Jurkat, Clone E6-1 (cell line): Measurements from ENCODE around the gene SMYD3.
"Not testable (repeated sequence)": the region's sequence is repeated elsewhere in the genome, so short reads cannot be mapped to it uniquely, and the experiment has no call there.

Experiments used
- DNase-seq: peaks from one replicate; pipeline ENCODE4 v3.0.0-alpha.2; 2011; ENCODE audit warnings: low read depth, low spot score
- H3K4me3 ChIP-seq: 2 replicates; pipeline ENCODE4 v1.5.1; 2011; ENCODE audit warnings: mild to moderate bottlenecking, low read length, control low read depth, moderate library complexity

SMYD3 gene

DNA sequence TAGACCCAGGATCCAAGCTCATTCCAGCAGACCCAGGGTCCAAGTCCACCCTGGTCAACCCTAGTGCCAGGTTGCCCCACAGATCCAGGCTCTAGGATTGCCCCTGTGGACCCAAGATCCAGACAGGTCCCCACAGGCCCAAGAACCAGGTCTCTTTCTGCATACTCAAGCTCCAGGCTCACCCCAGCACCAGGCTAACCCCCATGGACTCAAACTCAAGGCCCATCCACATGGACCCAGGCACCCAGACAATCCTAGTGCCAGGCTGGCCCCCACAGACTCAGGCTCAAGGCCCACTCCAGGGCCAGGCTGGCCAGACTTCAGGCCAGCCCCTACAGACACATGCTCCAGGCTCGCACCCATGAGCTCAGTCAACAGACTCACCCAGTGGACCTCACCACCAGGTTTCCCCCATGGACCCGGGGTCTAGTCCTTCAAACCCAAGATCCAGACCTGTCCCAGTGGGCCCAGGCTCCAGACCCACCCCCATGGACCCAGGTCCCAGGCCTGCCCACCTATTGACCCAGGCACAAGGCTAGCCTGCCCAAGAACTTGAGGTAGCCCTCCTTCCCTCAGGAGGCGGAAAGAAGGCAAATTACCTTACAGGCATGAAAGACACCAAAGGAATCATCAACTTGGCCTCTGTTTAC, 124.4 kb downstream of the SMYD3 start:
- H3K4me3 ChIP-seq, result no peak overlapping the region
- DNase-seq, result no peak

DNA sequence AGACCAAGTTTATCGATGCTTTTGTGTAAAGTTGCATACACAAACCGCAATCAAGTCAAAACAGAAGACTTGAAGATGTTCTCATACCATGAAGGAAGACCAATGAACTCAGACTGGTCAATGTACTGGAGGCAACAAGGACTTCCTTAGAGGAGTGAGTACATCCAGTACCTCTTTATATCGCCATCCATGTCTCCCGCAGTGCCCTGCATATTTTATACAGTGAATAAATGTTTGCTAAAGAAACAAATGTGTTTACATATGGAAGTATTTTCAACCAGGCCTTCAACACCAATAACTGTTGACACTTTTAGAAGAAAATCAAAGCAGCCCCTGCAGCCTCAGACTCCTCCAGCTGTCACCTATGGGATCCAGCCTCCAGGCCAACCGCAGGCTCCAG, 125.6 kb downstream of the SMYD3 start:
- no peak for DNase-seq
- no peak overlapping the region for H3K4me3 ChIP-seq

DNA sequence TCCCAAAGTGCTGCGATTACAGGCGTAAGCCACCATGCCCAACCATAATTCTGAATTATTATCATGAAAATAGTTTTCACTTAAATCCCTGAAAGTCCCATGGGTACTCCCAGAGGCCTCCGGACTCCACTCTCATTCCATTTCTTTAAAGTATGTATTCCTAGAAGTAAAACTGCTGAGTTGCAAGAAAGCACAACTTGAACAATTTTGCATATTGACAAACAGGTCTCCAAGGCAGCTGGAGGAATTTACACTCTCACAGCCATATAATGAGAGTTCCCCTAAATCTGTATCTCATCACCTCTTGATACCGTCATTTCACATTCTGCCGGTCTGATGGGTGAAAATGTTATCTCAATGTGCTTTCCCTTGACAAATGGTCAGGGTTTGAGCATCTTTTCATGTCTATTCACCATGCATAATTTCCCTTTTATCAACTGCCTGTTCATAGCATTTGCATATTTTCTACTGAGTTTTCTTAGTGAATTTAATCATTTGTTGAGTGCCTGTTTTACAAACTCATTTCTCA, 129.4 kb downstream of the SMYD3 start:
- no peak for DNase-seq
- H3K4me3 ChIP-seq, result no peak overlapping the region

DNA sequence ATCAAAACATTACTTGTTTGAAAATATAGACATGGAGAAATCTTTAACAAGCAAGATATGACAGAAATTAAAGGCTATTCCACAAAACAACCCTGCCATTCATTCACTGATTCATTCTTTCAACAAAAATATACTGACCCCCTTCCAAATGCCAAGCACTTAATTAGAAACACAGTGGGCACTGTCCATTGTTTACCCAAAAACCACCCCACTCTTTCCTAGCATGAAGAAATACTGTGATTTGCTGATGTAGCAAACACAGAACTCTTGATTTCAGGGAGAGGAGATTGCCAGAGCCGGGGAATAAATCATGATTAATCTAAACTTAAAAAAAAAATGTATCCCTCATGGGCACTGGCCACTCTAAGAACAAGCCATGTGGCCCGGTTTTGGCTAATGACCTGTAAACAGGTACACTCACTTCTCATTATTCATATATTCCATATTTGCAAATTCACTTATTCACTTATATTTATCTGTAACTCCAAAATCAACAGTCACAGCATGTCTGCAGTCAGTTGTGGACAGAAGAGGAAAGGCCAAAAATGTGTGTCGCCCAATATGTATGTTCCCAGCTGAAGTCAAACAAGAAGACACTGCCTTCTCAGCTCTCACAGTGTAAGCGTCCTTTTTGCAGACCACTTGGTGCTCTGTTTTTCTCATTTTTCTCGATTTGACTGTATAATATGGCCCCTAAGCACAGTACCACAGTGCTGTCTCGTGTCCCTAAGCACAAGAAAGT, 133.1 kb downstream of the SMYD3 start:
- H3K4me3 ChIP-seq, result no peak overlapping the region
- no peak for DNase-seq

DNA sequence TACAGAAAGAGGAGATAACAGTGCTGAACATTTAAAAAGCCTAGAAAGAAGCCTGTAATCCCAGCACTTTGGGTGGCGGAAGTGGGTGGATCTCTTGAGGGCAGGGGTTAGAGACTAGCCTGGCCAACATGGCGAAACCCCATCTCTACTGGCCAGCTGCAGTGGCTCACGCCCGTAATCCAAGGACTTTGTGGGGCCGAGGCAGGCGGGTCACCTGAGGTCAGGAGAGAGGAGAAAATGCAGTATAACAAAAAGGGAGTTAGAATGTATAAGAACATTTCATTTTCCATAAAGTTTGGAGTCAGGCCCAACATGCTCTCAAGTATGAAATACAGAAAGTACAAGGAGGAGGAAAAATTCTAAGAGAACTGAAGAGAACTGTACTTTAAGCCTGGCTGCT, 134.5 kb downstream of the SMYD3 start:
- DNase-seq, result no peak

DNA sequence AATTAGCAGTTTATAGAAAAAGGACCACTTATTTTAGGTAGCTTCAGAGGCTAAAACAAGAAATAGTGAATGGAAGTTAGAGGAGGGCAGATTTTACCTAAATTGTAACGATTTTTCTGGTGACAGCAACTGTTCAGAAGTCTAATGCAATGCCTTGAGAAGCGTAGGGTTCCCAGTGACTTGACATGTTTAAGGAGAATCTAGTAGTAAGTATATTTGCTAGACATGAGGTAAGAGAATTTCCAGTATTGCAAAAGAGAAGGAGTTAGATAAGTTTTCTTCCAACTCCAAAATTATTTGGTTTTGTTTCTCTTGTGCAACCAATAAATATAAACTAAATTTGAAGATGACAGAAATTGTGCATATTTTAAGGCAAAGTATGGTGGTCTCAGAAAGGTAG, 140.0 kb downstream of the SMYD3 start:
- no peak for DNase-seq
- H3K4me3 ChIP-seq, result no peak overlapping the region

More for the DNA sequence above, 134.5 kb downstream of the SMYD3 start:
- H3K4me3 ChIP-seq, result no peak overlapping the region

DNA sequence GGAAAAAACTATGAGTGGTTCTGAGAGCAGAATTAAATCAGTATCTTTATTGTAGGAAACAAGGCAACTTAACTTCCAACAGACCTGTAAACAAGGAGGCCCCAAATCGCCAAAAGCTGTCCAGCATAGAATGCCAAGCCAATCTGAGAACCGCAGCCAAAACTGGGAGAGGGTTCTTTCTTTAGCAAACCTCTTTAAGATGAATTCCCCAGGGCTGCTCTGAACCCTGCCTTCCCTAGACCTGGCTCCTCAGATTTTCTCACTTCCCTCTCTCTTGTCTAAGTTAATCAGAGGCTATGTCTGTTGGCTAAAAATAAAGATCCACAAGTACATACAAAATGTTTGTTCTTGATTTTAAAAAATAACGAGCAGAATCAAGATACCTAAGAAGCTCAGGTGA, 141.4 kb downstream of the SMYD3 start:
- DNase-seq, result no peak
- H3K4me3 ChIP-seq, result no peak overlapping the region

DNA sequence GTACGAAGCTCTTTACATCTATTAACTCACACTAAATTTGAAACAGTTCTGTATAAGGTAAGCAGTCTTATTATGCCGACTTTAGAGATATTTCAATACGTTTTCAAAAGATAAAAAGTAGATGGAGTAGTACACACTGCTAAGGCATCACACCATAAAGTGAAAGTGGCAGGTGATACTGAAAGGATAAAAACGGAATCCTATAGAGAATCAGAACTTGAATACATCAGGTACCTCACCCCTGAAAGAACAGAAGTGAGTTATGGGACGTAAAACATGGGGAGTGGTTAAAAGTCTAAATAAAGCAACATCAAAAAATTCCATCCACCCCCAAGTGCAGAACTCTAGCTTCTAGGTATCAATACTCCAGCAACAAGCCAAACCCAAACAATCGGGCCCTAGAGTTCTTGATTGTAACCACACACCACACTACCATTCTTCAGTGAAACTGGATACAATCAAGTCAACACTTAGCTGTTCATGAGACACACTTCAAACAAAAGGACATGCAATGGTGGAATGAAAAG, 142.6 kb downstream of the SMYD3 start:
- no peak for DNase-seq
- H3K4me3 ChIP-seq, result no peak overlapping the region

DNA sequence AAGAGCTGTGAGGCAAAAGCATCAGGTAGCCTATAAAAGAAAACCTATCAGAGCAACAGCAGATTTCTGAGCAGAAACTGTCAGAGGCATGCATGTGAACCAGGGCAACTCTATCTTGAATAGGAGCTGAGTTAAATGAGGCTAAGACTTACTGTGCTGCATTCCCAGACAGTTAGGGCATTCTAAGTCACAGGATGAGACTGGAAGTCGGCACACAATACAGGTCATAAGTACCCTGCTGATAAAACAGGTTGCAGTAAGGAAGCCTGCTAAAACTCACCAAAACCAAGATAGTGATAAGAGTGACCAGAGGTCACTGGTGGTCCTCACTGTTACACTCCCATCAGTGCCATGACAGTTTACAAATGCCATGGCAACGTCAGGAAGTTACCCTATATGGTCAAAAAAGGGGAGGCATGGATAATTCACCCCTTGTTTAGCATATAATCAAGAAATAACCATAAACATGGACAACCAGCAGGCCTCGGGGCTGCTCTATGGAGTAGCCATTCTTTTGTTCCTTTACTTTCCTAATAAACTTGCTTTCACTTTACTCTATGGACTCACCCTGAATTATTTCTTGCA, 150.0 kb downstream of the SMYD3 start:
- not testable (repeated sequence) for H3K4me3 ChIP-seq, DNase-seq

DNA sequence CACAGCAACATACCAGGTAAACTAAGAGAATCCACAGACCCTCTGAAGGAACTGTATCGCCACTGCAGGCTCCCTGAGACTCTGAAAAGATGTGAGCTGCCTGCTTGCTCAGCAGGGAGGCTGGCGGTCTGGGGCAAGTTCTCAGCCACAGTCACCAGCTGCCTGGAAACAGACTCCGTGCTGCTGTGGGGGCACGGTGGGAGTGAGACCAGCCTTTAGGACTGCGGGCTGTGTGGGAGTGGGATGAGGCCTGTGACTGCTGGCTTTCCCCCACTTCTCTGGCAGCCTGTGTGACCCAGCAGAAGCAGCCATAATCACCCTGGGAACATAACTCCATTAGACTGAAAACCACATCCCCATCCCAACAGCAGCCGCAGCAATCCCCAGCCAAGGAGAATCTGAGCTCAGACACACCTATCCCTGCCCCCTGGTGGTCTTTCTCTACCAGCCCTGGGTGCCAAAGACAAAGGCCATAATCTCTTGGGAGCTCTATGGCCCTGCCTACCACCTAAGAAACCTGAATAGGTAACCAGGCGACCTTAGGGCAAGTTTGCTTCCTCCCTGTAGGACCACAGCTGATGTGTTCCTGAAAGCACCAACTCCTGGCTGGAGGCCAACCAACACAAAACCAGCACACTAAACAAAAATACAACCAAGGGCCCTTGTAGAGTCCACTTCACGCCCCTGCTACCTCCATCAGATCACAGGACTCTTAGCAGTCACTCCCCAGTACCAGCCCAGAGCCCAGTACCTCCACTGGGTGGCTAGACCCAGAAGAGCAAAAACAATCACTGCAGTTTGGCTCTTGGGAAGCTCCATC, 151.5 kb downstream of the SMYD3 start:
- no peak for DNase-seq
- no peak overlapping the region for H3K4me3 ChIP-seq

DNA sequence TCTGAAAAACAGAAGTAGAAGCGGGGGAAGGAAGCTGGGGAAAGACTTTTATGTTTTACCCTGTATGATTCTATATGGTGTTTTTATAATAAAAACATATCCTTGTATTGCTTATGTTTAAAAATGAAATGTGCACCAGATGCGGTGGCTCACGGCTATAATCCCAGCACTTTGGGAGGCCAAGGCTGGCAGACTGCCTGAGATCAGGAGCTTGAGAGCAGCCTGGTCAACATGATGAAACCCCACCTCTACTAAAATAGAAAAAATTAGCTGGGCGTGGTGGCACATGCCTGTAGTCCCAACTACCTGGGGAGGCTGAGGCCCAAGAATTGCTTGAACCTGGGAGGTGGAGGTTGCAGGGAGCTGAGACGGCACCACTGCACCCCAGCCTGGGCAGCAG, 155.4 kb downstream of the SMYD3 start:
- no peak overlapping the region for H3K4me3 ChIP-seq
- no peak for DNase-seq

DNA sequence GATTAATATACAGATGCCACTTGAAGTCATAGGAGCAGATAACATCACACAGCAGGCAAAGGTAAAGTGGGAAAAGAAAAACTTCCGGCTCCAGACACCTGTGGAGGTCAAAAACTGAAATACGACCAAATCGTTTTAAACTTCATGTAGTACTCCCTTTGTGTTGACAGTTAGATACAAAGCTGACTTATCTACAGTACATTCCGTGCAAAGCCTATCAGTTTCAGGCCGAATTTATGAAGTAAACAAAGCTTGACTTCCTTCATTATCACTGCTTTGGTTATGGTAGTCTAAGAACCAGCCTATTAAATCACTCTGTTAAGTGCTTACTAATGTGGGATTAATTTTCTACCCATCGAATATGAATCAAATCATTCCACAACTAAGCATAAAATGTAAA, 156.3 kb downstream of the SMYD3 start:
- no peak overlapping the region for H3K4me3 ChIP-seq
- no peak for DNase-seq

DNA sequence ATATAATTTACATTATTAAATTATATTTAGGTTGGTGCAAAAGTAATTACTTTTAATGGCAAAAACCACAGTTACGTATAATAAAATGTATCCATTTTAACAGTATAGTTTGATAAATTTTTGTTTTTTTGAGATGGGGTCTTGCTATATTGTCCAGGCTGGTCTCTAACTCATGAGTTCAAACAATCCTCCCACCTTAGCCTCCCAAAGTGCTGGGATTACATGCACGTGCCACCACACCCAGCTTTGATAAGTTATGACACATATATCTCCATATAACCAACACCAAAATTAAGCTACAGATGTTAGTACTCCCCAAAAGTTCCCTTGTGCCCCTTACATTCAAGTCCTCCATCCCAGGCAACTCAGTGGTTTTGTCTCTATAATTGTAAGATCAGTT, 163.1 kb downstream of the SMYD3 start:
- no peak for DNase-seq
- H3K4me3 ChIP-seq, result no peak overlapping the region

DNA sequence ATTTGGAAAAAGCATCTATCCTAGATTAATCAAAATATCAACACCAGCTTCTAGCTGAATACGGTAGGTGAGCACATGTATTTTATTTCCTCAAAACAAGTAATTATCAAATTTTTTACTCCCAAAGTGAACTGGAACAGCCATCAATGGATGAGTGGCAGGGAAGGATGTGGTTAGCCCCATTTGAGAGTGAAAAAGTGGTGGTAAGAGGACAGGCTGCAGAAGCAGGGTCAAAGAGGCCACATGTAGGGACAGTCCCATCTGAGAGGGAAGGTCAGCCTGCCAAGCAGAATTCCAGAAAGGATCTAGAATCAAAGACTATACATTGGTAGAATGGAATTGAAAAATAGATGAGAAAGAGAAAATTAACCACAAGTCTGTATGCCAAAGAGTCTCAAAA, 163.8 kb downstream of the SMYD3 start:
- DNase-seq, result no peak
- no peak overlapping the region for H3K4me3 ChIP-seq

DNA sequence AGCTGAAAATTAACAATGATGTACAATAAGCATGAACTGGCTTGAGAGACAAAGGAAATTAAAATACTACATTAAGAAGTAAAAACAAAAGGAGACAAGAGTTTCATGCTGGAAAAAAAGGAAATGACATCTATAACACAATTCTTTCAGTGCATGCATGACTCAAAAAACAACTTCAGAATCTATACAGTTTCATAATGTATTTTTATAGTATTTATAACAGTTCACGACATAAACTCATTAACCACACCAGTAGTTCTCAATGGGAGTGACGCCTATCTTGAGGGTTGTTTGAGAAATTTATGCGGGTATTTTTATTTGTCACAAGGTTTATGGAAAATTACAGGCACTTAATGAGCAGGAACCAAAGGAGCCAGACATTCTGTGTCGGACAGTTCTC, 168.5 kb downstream of the SMYD3 start:
- no peak for DNase-seq

DNA sequence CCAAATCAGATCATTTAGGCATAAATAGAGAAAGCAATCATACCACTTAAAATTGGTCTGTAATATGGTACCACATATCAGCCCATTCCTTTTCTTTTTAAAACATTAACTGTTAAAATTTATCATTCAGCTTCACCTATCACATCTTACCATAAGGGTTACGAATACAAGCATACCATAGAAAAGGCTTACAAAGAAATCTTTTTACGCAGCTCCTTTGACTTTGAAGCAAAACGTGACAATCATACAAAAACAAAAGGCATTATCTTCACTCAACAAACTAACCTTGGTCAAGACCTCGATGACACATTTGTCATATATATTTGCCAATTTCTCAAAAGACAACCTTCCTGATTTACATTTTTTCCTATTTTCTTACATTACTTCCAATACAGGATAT, 169.0 kb downstream of the SMYD3 start:
- no peak overlapping the region for H3K4me3 ChIP-seq
- DNase-seq, result no peak

More for the DNA sequence above, 168.5 kb downstream of the SMYD3 start:
- H3K4me3 ChIP-seq, result no peak overlapping the region

DNA sequence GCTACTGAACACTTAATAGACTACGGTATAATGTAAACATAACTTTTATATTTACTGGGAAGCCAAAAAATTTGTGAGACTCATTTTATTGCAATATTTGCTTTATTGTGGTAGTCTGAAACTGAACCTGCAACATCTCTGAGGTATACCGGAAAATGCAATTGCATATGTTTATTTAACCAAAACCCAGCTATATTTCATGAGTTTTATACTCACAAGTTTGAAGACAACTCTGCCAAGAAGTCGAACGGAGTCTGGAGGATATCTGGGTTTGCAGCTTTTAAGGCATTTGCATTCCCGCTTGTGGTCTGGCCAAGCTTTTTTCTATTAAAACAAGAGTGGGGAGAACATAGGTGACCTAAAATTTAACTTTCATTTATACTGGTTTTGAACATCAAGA, 171.9 kb downstream of the SMYD3 start:
- no peak for DNase-seq
- no peak overlapping the region for H3K4me3 ChIP-seq

DNA sequence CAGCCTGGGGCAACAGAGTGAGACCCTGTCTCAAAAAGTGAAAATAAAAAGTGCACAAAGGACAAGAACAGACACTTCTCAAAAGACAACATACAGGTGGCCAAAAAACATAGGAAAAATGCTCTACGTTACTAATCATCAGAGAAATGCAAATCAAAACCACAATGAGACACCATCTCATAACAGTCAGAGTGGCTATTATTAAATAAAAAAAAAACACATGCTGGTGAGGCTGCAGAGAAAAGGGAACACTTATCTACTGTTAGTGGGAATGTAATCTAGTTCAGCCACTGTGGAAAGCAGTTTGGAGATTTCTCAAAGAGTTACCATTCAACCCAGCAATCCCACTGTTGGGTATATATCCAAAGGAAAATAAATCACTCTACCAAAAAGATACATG, 173.2 kb downstream of the SMYD3 start:
- DNase-seq, result no peak
- no peak overlapping the region for H3K4me3 ChIP-seq

DNA sequence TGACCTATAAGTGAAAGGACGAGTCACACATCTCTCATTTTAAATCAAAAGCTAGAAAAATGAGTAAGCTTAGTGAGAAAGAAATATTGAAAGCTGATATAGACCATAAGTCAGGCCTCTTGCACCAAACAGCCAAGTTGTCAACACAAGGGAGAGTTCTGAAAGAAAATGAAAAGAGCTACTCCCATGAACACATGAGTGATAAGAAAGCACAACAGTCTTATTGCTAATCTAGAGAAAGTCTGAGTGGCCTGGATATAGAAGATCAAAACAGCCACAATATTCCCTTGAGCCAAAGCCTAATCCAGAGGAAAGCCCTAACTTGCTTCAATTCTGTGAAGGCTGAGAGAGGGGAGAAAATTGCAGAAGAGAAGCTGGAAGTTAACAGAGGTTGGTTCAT, 175.0 kb downstream of the SMYD3 start:
- DNase-seq, result no peak
- H3K4me3 ChIP-seq, result no peak overlapping the region
